Liver (tissue), 9 donors: Measurements from ENCODE around the gene SYCP2. TPM values are rescaled to one million over a fixed set of nuclear protein-coding genes. Genes with fewer than 3 reads are reported as not detected.

Experiments
- DNase-seq: peaks from one replicate; pipeline ENCODE4 v3.0.0-alpha.2; 2017; ENCODE audit warnings: low spot score
- H3K27ac ChIP-seq, 2 donors: one replicate each; pipeline ENCODE4 v1.7.0; 2013; ENCODE audit warnings: inconsistent platforms in 2 of 2, low read length in 2 of 2, control low read depth in 1 of 2, low read depth in 1 of 2, mild to moderate bottlenecking in 1 of 2
- H3K27me3 ChIP-seq, 4 donors: one replicate each; pipeline versions ENCODE4 v1.6.1 to v1.7.0; 2013; ENCODE audit warnings: low read length in 3 of 4, inconsistent platforms in 1 of 4, mild to moderate bottlenecking in 1 of 4, moderate library complexity in 1 of 4; ENCODE audit not compliant: control insufficient read depth in 4 of 4, insufficient read depth in 4 of 4
- H3K36me3 ChIP-seq, 4 donors: one replicate each; pipeline versions ENCODE4 v1.6.1 to v1.7.0; 2013; ENCODE audit warnings: low read length in 3 of 4, mild to moderate bottlenecking in 3 of 4, low read depth in 1 of 4, moderate library complexity in 1 of 4; ENCODE audit not compliant: control insufficient read depth in 4 of 4, insufficient read depth in 3 of 4
- H3K4me1 ChIP-seq, 4 donors: one replicate each; pipeline versions ENCODE4 v1.6.1 to v1.7.0; 2013; ENCODE audit warnings: low read length in 3 of 4, mild to moderate bottlenecking in 3 of 4, moderate library complexity in 1 of 4; ENCODE audit not compliant: control insufficient read depth in 4 of 4, insufficient read depth in 4 of 4
- H3K4me3 ChIP-seq, 3 donors: one replicate each; pipeline versions ENCODE4 v1.6.1 to v1.7.0; 2013; ENCODE audit warnings: low read length in 3 of 3, control low read depth in 1 of 3, low read depth in 1 of 3, mild to moderate bottlenecking in 1 of 3
- H3K9ac ChIP-seq, 2 donors: one replicate each; pipeline ENCODE4 v1.7.0; 2013; ENCODE audit warnings: low read length in 2 of 2, mild to moderate bottlenecking in 2 of 2, moderate library complexity in 2 of 2, control low read depth in 1 of 2, low read depth in 1 of 2
- H3K9me3 ChIP-seq, 4 donors: one replicate each; pipeline versions ENCODE4 v1.6.1 to v1.7.0; 2013; ENCODE audit warnings: low read length in 3 of 4; ENCODE audit not compliant: control insufficient read depth in 4 of 4
- EGR1 ChIP-seq, 2 donors: IDR thresholded peaks; 2 replicates each; pipeline ENCODE4 v1.6.1; 2016 to 2018; ENCODE audit warnings: antibody characterized with exemption in 2 of 2, low read depth in 2 of 2
- FOXA1 ChIP-seq: IDR thresholded peaks from 2 replicates; pipeline ENCODE4 v1.6.1; 2016; ENCODE audit warnings: antibody characterized with exemption
- FOXA2 ChIP-seq: IDR thresholded peaks from 2 replicates; pipeline ENCODE4 v1.6.1; 2016; ENCODE audit warnings: antibody characterized with exemption
- GABPA ChIP-seq, 2 donors: IDR thresholded peaks in 1 of 2; conservative IDR thresholded peaks in 1 of 2; 2 replicates each; pipeline ENCODE4 v1.6.1; 2016; ENCODE audit warnings: antibody characterized with exemption in 2 of 2, mild to moderate bottlenecking in 1 of 2, moderate library complexity in 1 of 2
- HNF4A ChIP-seq, 2 donors: conservative IDR thresholded peaks; 2 replicates each; pipeline ENCODE4 v1.6.1; 2016; ENCODE audit warnings: antibody characterized with exemption in 2 of 2, mild to moderate bottlenecking in 2 of 2
- HNF4G ChIP-seq: IDR thresholded peaks from 2 replicates; pipeline ENCODE4 v1.6.1; 2016; ENCODE audit warnings: antibody characterized with exemption
- JUND ChIP-seq, 2 donors: IDR thresholded peaks; 2 replicates each; pipeline ENCODE4 v1.6.1; 2016; ENCODE audit warnings: antibody characterized with exemption in 2 of 2
- NR2F2 ChIP-seq: IDR thresholded peaks from 2 replicates; pipeline ENCODE4 v1.6.1; 2016; ENCODE audit warnings: antibody characterized with exemption
- RAD21 ChIP-seq, 2 donors: IDR thresholded peaks; 2 replicates each; pipeline ENCODE4 v1.6.1; 2016; ENCODE audit warnings: antibody characterized with exemption in 2 of 2, mild to moderate bottlenecking in 2 of 2
- RXRA ChIP-seq, 2 donors: IDR thresholded peaks; 2 replicates each; pipeline ENCODE4 v1.6.1; 2017 to 2018; ENCODE audit warnings: antibody characterized with exemption in 2 of 2, mild to moderate bottlenecking in 1 of 2
- SP1 ChIP-seq: IDR thresholded peaks from 2 replicates; pipeline ENCODE4 v1.6.1; 2018; ENCODE audit warnings: antibody characterized with exemption, mild to moderate bottlenecking
- TAF1 ChIP-seq: conservative IDR thresholded peaks from 2 replicates; pipeline ENCODE4 v1.6.1; 2016; ENCODE audit warnings: antibody characterized with exemption, mild to moderate bottlenecking
- YY1 ChIP-seq: IDR thresholded peaks from 2 replicates; pipeline ENCODE4 v1.6.1; 2016; ENCODE audit warnings: antibody characterized with exemption, mild to moderate bottlenecking
- WGBS: extraction: QIAGEN DNeasy Blood & Tissue Kit; methylation state at CpG from one replicate; pipeline ENCODE4 v1.1.7; 2013; 5-methylcytosine and 5-hydroxymethylcytosine counted together
- polyA plus RNA-seq, 2 donors: library from polyadenylated mRNA; stranded (reverse) in 1 of 2; unstranded in 1 of 2; fragments of 200-250 nt in 1 of 2; fragments of >200 nt in 1 of 2; fragmentation: Nextera tagmentation in 1 of 2; extraction: Ambion mirVana in 1 of 2; gene quantifications; one replicate each; pipeline versions ENCODE4 v1.2.1 to v1.2.3, GENCODE V29; 2013 to 2015
- total RNA-seq, 2 donors: library from RNA; depleted of rRNA; stranded (reverse); fragments of >200 nt; gene quantifications; one replicate each; pipeline ENCODE4 v1.2.3, GENCODE V29; 2014
- TF ChIP-seq, protein P1 (sequence below): IDR thresholded peaks from 2 replicates; pipeline ENCODE4 v1.6.1; 2016; ENCODE audit warnings: antibody characterized with exemption, mild to moderate bottlenecking
- TF ChIP-seq, protein P2 (sequence below): IDR thresholded peaks from 2 replicates; pipeline ENCODE4 v1.6.1; 2016; ENCODE audit warnings: antibody characterized with exemption
- TF ChIP-seq, protein P3 (sequence below): IDR thresholded peaks from 2 replicates; pipeline ENCODE4 v1.6.1; 2016; ENCODE audit warnings: antibody characterized with exemption
- TF ChIP-seq, protein P4 (sequence below): IDR thresholded peaks from 2 replicates; pipeline ENCODE4 v1.6.1; 2016; ENCODE audit warnings: antibody characterized with exemption
- TF ChIP-seq, protein P5 (sequence below): fragments of 150-350 bp; IDR thresholded peaks from 2 replicates; pipeline ENCODE4 v1.5.1; 2017; ENCODE audit warnings: improper control_type of control experiment, low read depth, low read length; ENCODE audit not compliant: missing input control
- donor health status: healthy.
- donor health status: healthy.
- donor health status: healthy.
- donor health status: healthy.
- donor health status: healthy.

SYCP2 gene
- total and polyA plus RNA-seq, 4 donors, result 0.07 to 0.84 (median 0.38) TPM

DNA sequence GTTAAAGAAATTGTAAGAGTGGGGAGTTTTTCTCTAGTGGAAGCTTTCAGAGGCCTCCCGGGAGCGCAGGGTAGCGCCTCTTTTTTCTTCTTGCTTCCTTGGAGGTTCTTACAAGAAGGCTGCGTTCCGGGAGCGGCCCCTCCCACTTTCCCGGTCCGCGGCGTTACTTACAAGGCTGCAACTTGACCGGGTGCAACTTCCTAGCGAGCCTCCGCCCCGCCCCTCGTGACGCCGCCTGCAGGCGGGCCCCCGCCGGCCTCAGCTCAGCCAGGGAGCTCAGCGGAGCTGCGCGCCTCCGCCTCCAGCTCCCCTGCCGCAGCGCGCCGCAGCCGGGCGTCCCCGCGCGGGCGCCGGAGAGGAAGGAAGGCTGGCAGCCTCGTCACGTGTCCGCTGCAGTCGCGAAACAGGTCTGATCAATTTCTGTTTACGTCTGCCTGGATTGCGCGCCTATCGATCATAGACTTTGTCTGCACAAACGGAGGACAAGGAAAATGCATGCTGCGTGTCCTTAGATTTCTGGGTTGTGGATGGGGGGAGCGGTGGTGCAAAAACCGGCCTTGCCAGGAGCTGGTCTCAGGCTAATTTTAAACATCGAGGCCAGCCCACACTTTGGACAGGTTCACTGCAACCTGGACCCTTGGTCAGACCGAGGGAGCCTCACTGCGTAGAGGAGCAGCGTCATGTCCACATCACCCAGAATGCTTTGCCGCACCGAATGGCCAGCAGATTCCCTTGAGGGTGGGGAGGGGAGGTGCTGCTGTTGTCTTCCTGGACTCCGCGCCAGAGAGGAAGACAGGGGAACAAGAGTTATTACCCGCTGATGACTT lies 6.9 kb upstream of the SYCP2 start, which contains the start of the genes FAM217B and PPP1R3D:
TSS of gene FAM217B (plus strand) at position 261 of the 827 bp plus-strand sequence. CDS start 3,555 bp downstream, outside the sequence.
TSS of gene PPP1R3D (minus strand) at position 177 of the 827 bp plus-strand sequence. CDS start 374 bp downstream, outside the sequence.
- H3K27me3 ChIP-seq, result no peaks in the 10 kb centered on the region
- under 1% methylated on average over 57 of the region's 57 CpGs for WGBS
- peak within 1 kb of the TSS; percentile 78 to 97 (median 80) for H3K4me3 ChIP-seq
- peak within 1 kb of the TSS; percentile 96 to 97 for H3K27ac ChIP-seq
- H3K4me1 ChIP-seq, result peaks cover 8 to 17% (median 13%) of the 10 kb centered on the region in 4 donors
- peak; percentile 35 for TF ChIP-seq HNF4G
- TF ChIP-seq, protein P1, sequence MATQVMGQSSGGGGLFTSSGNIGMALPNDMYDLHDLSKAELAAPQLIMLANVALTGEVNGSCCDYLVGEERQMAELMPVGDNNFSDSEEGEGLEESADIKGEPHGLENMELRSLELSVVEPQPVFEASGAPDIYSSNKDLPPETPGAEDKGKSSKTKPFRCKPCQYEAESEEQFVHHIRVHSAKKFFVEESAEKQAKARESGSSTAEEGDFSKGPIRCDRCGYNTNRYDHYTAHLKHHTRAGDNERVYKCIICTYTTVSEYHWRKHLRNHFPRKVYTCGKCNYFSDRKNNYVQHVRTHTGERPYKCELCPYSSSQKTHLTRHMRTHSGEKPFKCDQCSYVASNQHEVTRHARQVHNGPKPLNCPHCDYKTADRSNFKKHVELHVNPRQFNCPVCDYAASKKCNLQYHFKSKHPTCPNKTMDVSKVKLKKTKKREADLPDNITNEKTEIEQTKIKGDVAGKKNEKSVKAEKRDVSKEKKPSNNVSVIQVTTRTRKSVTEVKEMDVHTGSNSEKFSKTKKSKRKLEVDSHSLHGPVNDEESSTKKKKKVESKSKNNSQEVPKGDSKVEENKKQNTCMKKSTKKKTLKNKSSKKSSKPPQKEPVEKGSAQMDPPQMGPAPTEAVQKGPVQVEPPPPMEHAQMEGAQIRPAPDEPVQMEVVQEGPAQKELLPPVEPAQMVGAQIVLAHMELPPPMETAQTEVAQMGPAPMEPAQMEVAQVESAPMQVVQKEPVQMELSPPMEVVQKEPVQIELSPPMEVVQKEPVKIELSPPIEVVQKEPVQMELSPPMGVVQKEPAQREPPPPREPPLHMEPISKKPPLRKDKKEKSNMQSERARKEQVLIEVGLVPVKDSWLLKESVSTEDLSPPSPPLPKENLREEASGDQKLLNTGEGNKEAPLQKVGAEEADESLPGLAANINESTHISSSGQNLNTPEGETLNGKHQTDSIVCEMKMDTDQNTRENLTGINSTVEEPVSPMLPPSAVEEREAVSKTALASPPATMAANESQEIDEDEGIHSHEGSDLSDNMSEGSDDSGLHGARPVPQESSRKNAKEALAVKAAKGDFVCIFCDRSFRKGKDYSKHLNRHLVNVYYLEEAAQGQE, result no peak
- TF ChIP-seq TAF1, result peak; percentile 13
- TF ChIP-seq SP1, result peak; percentile 42
- peak; percentile 70 to 76 for TF ChIP-seq HNF4A (conservative IDR thresholded peaks at IDR 0.05)
- no peak for TF ChIP-seq EGR1 (IDR thresholded peaks at IDR 0.05; ENCODE audit: low read depth in 2 of 2)
- peak in 1 of 2 donors; percentile 9 for TF ChIP-seq RAD21 (IDR thresholded peaks at IDR 0.05)
- TF ChIP-seq, protein P2, sequence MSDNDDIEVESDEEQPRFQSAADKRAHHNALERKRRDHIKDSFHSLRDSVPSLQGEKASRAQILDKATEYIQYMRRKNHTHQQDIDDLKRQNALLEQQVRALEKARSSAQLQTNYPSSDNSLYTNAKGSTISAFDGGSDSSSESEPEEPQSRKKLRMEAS, result peak; percentile 38
- TF ChIP-seq YY1, result peak; percentile 91
- TF ChIP-seq JUND (IDR thresholded peaks at IDR 0.05), result peak in 1 of 2 donors; percentile 42
- TF ChIP-seq, protein P3, sequence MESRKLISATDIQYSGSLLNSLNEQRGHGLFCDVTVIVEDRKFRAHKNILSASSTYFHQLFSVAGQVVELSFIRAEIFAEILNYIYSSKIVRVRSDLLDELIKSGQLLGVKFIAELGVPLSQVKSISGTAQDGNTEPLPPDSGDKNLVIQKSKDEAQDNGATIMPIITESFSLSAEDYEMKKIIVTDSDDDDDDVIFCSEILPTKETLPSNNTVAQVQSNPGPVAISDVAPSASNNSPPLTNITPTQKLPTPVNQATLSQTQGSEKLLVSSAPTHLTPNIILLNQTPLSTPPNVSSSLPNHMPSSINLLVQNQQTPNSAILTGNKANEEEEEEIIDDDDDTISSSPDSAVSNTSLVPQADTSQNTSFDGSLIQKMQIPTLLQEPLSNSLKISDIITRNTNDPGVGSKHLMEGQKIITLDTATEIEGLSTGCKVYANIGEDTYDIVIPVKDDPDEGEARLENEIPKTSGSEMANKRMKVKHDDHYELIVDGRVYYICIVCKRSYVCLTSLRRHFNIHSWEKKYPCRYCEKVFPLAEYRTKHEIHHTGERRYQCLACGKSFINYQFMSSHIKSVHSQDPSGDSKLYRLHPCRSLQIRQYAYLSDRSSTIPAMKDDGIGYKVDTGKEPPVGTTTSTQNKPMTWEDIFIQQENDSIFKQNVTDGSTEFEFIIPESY, result no peak
- TF ChIP-seq, protein P4, sequence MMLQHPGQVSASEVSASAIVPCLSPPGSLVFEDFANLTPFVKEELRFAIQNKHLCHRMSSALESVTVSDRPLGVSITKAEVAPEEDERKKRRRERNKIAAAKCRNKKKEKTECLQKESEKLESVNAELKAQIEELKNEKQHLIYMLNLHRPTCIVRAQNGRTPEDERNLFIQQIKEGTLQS, result no peak
- no peak for TF ChIP-seq FOXA2
- TF ChIP-seq RXRA (IDR thresholded peaks at IDR 0.05), result peak in 1 of 2 donors; percentile 21
- peak; percentile 39 for TF ChIP-seq NR2F2
- TF ChIP-seq FOXA1, result no peak
- TF ChIP-seq, protein P5, sequence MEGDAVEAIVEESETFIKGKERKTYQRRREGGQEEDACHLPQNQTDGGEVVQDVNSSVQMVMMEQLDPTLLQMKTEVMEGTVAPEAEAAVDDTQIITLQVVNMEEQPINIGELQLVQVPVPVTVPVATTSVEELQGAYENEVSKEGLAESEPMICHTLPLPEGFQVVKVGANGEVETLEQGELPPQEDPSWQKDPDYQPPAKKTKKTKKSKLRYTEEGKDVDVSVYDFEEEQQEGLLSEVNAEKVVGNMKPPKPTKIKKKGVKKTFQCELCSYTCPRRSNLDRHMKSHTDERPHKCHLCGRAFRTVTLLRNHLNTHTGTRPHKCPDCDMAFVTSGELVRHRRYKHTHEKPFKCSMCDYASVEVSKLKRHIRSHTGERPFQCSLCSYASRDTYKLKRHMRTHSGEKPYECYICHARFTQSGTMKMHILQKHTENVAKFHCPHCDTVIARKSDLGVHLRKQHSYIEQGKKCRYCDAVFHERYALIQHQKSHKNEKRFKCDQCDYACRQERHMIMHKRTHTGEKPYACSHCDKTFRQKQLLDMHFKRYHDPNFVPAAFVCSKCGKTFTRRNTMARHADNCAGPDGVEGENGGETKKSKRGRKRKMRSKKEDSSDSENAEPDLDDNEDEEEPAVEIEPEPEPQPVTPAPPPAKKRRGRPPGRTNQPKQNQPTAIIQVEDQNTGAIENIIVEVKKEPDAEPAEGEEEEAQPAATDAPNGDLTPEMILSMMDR, result no peak
- TF ChIP-seq GABPA (IDR thresholded peaks at IDR 0.05 in 1 of 2, conservative IDR thresholded peaks at IDR 0.05 in 1 of 2), result no peak
- H3K9ac ChIP-seq, result peak within 1 kb of the TSS; percentile 52 to 88
- peaks cover 0 to 2% (median 0%) of the 10 kb centered on the region in 4 donors for H3K9me3 ChIP-seq
- H3K36me3 ChIP-seq, result peaks cover 0 to 8% (median 6%) of the 10 kb centered on the region in 4 donors
- peak; percentile 88 for DNase-seq
